ENCODE measurements around the gene MRPL23. TPM values are rescaled to one million over a fixed set of nuclear protein-coding genes. Genes with fewer than 3 reads are reported as not detected.

Gene MRPL23
- total and polyA plus RNA-seq, 2 donors (not counting 3 experiments of a cell fraction or from before 2014, with no cell fraction given), result 72.7 to 222 TPM

DNA sequence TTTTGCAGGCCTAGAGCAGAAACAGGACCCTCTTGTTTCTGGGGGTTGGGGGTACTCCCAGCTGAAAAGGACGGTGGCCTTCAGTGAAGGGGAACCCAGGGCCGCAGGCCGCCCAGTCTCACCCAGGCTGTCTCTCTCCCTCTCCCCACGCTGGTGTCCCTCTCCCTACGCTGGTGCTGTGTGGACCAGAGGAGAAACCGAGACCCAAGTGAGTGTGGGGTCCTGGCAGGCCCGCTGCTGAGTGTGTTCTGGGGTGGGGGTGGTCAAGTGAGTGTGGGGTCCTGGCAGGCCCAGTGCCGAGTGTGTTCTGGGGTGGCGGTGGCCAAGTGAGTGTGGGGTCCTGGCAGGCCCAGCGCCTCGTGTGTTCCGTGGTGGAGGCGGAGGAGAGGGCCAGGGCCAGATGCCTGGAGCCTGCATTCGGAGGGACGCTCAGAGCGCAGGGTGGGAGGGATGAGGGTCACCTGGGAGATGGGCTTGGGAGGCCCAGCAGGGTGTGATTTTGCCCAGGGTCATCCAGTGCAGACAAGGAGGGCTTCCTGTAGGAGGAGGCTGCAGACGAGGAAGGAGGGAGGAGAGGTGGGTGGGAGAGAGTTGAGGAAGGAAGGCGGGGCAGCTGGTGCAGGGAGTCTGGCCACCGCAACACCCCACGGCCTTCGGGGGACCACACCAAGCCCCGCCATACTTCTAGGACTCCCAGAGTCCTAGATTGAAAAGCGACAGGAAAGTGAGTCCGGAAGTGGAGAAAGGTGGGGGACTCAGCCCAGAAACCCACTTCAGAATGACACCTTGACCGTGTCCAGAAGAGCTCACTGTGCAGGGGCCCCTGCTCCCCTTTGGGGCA, 17.3 kb upstream of the MRPL23 start:
- POLR2A ChIA-PET, result no interaction called here
- intact Hi-C loops (cut with micrococcal nuclease), result no loop called here

More for the DNA sequence above, 17.3 kb upstream of the MRPL23 start:
- no peak for TF ChIP-seq JUN (IDR thresholded peaks at IDR 0.05; ENCODE audit: borderline replicate concordance, insufficient read depth, insufficient read length, low read depth)
- TF ChIP-seq MYC (IDR thresholded peaks at IDR 0.05; ENCODE audit: low read depth, low read length), result no peak
- no peak for TF ChIP-seq GATA2 (IDR thresholded peaks at IDR 0.05; ENCODE audit: insufficient read depth, insufficient read length, low read depth, low read length)
- no peak for TF ChIP-seq MAX (IDR thresholded peaks at IDR 0.05; ENCODE audit: insufficient read depth, insufficient read length)
- no peak for TF ChIP-seq POLR2AphosphoS5 (IDR thresholded peaks at IDR 0.05; ENCODE audit: insufficient read depth, low read depth, low read length)
- TF ChIP-seq, protein P1, sequence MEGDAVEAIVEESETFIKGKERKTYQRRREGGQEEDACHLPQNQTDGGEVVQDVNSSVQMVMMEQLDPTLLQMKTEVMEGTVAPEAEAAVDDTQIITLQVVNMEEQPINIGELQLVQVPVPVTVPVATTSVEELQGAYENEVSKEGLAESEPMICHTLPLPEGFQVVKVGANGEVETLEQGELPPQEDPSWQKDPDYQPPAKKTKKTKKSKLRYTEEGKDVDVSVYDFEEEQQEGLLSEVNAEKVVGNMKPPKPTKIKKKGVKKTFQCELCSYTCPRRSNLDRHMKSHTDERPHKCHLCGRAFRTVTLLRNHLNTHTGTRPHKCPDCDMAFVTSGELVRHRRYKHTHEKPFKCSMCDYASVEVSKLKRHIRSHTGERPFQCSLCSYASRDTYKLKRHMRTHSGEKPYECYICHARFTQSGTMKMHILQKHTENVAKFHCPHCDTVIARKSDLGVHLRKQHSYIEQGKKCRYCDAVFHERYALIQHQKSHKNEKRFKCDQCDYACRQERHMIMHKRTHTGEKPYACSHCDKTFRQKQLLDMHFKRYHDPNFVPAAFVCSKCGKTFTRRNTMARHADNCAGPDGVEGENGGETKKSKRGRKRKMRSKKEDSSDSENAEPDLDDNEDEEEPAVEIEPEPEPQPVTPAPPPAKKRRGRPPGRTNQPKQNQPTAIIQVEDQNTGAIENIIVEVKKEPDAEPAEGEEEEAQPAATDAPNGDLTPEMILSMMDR (IDR thresholded peaks at IDR 0.05; ENCODE audit: extremely low read depth in 1 of 2, insufficient read depth in 1 of 2, low read depth in 1 of 2, low read length in 2 of 2), result no peak
- no peak for TF ChIP-seq EZH2 (IDR thresholded peaks at IDR 0.05; ENCODE audit: borderline replicate concordance, low read depth, low read length, severe bottlenecking)
- TF ChIP-seq FOS (IDR thresholded peaks at IDR 0.05; ENCODE audit: borderline replicate concordance, insufficient read depth, low read length), result no peak
- TF ChIP-seq POLR2A (IDR thresholded peaks at IDR 0.05; ENCODE audit: low read depth, low read length), result no peak
- Histone ChIP-seq H3K4me2 (ENCODE audit: insufficient read depth, low read length) (no peak overlapping the region), H3K4me3 (replicated peaks in 1 of 3; ENCODE audit: insufficient read depth in 1 of 3, low read depth in 1 of 3, low read length in 3 of 3) (no peak overlapping the region), H3K9me3 (replicated peaks; ENCODE audit: control insufficient read depth, insufficient read depth, low read length) (no peaks in the 10 kb centered on the region), H4K20me1 (replicated peaks; ENCODE audit: control insufficient read depth, extremely low read depth, insufficient read depth, low read length) (no peaks in the 10 kb centered on the region), H3K9me1 (replicated peaks; ENCODE audit: control insufficient read depth, extremely low read depth, insufficient read depth, low read length) (no peaks in the 10 kb centered on the region), H2AFZ (ENCODE audit: low read depth, low read length) (no peak overlapping the region), H3K79me2 (ENCODE audit: control insufficient read depth, insufficient read depth, low read length) (no peaks in the 10 kb centered on the region), H3K9ac (replicated peaks; ENCODE audit: extremely low read depth, insufficient read depth, low read length) (no peak overlapping the region), H3K36me3 (ENCODE audit: control insufficient read depth in 2 of 2, extremely low read depth in 1 of 2, insufficient read depth in 2 of 2, low read length in 2 of 2) (no peaks in the 10 kb centered on the region), H3K27me3 (ENCODE audit: control insufficient read depth in 2 of 2, insufficient read depth in 2 of 2, low read length in 2 of 2) (no peaks in the 10 kb centered on the region), H3K27ac (ENCODE audit: insufficient read depth, low read depth, low read length) (no peak overlapping the region), H3K4me1 (ENCODE audit: control insufficient read depth, extremely low read depth, insufficient read depth, low read length) (no peaks in the 10 kb centered on the region)
- DNase-seq (ENCODE audit: low read depth, low spot score) (no peak), FAIRE-seq (no peak)
- BruUV-seq (replicated peaks), result no TSS peak
- dilution Hi-C loops (cut with MboI; ENCODE audit: extremely low pct_ligation_motif_present, low sequenced_read_pairs), result no loop called here
- CTCF ChIA-PET, result no interaction called here
